Uterus (tissue), 4 donors: ENCODE measurements around the gene LDHD. TPM values are rescaled to one million over a fixed set of nuclear protein-coding genes. Genes with fewer than 3 reads are reported as not detected.

Source experiments
- DNase-seq, 2 donors: peaks; one replicate each; pipeline ENCODE4 v3.0.0-alpha.2; 2019 to 2020
- H3K27ac ChIP-seq, 2 donors: fragments of 200-600 bp; sonication (generic); 1 replicate in 1 of 2; 2 replicates in 1 of 2; pipeline ENCODE4 v1.5.1; 2016 to 2018
- H3K27me3 ChIP-seq, 2 donors: fragments of 200-600 bp; sonication (generic); one replicate each; pipeline ENCODE4 v1.5.1; 2018 to 2019; ENCODE audit warnings: control low read depth in 1 of 2
- H3K36me3 ChIP-seq, 2 donors: fragments of 200-600 bp; sonication (generic); one replicate each; pipeline ENCODE4 v1.5.1; 2019; ENCODE audit warnings: control low read depth in 1 of 2
- H3K4me1 ChIP-seq, 2 donors: fragments of 200-600 bp; sonication (generic); one replicate each; pipeline ENCODE4 v1.5.1; 2018 to 2019; ENCODE audit warnings: control low read depth in 1 of 2
- H3K4me3 ChIP-seq, 2 donors: fragments of 200-600 bp; sonication (generic); 1 replicate in 1 of 2; 2 replicates in 1 of 2; pipeline ENCODE4 v1.5.1; 2018 to 2019; ENCODE audit warnings: mild to moderate bottlenecking in 1 of 2
- H3K9me3 ChIP-seq, 2 donors: fragments of 200-600 bp; sonication (generic); one replicate each; pipeline ENCODE4 v1.5.1; 2019; ENCODE audit warnings: control low read depth in 1 of 2
- POLR2A ChIP-seq, 2 donors: fragments of 450-650 bp; IDR thresholded peaks; one replicate each; pipeline ENCODE4 v1.6.1; 2016; ENCODE audit warnings: antibody characterized with exemption in 2 of 2, mild to moderate bottlenecking in 1 of 2, moderate library complexity in 1 of 2
- intact Hi-C: fragments of 100-400 bp; cut with DNase I; formaldehyde crosslinking; loops from one replicate; pipeline ENCODE4 v1.15.1; 2023; ENCODE audit warnings: low total_unique reads
- total RNA-seq, 4 donors: library from RNA; depleted of rRNA in 3 of 4; stranded (reverse); fragments of >200 nt in 3 of 4; gene quantifications; one replicate each; pipeline versions ENCODE4 v1.1.0 to v1.2.4, GENCODE V29; 2014 to 2023
- TF ChIP-seq, protein P1 (sequence below), 4 experiments: fragments of 200-600 bp in 2 of 4; fragments of 450-650 bp in 2 of 4; sonication (generic) in 2 of 4; IDR thresholded peaks; one replicate each; pipeline ENCODE4 v1.5.1; 2016 to 2019; ENCODE audit warnings: antibody characterized with exemption in 4 of 4, mild to moderate bottlenecking in 2 of 4, moderate library complexity in 1 of 4
- donor health status: DM: yes; HTN: yes; CAD: no.

Gene LDHD
- total RNA-seq, 4 donors from 2014 or later: 1.3 to 5.7 (median 3.3) TPM

DNA sequence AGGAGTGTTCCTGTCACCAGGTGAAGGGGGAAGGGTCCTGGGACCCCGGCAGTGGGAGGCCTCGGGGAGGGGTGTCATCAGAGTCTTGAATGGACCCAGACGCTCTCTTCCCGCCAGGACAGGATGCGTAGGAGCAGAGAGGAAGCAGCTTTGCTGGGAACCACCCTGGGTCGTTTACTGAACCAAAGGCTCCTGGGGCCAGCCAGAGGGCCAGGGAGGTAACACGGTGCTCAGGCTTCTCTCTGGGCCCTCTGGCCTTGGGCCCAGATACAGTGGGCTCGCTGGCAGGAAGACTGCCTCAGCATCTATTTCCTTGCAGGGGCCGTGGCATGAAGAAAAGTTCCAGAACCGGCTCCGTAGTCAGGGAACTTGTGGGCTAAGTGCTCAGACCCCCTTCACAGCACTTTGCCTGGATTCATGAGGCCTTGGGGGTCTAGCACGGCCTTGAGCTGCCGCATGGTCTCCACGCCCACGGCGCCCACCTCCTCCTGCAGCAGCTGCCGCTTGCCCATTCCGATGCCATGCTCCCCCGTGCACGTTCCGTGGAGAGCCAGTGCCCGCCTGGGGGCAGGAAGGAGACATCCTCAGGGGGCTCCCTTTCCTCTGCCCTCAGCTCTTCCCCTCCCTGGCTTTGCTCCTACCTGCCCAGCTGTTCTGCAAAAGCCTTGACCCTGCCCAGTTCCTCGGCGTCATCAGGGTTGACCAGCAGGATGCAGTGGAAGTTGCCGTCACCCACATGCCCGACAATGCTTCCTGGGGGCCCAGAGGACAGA lies 4.4 kb downstream of the LDHD start:
- no peaks in the 10 kb centered on the region for H3K27me3 ChIP-seq
- H3K27ac ChIP-seq: peak overlapping the region; percentile 81 to 82
- DNase-seq: peak; percentile 28 to 43
- no peaks in the 10 kb centered on the region for H3K9me3 ChIP-seq
- no peak overlapping the region for H3K4me3 ChIP-seq
- TF ChIP-seq, protein P1, sequence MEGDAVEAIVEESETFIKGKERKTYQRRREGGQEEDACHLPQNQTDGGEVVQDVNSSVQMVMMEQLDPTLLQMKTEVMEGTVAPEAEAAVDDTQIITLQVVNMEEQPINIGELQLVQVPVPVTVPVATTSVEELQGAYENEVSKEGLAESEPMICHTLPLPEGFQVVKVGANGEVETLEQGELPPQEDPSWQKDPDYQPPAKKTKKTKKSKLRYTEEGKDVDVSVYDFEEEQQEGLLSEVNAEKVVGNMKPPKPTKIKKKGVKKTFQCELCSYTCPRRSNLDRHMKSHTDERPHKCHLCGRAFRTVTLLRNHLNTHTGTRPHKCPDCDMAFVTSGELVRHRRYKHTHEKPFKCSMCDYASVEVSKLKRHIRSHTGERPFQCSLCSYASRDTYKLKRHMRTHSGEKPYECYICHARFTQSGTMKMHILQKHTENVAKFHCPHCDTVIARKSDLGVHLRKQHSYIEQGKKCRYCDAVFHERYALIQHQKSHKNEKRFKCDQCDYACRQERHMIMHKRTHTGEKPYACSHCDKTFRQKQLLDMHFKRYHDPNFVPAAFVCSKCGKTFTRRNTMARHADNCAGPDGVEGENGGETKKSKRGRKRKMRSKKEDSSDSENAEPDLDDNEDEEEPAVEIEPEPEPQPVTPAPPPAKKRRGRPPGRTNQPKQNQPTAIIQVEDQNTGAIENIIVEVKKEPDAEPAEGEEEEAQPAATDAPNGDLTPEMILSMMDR (IDR thresholded peaks at IDR 0.05): no peak
- TF ChIP-seq POLR2A (IDR thresholded peaks at IDR 0.05): no peak
- no peaks in the 10 kb centered on the region for H3K36me3 ChIP-seq
- intact Hi-C loops: loop anchor here (2.0 kb wide), 1 partner anchor 113 kb away; the partner anchor contains the start of gene ZNRF1
- H3K4me1 ChIP-seq: peaks cover 12 to 16% of the 10 kb centered on the region in 2 donors

DNA sequence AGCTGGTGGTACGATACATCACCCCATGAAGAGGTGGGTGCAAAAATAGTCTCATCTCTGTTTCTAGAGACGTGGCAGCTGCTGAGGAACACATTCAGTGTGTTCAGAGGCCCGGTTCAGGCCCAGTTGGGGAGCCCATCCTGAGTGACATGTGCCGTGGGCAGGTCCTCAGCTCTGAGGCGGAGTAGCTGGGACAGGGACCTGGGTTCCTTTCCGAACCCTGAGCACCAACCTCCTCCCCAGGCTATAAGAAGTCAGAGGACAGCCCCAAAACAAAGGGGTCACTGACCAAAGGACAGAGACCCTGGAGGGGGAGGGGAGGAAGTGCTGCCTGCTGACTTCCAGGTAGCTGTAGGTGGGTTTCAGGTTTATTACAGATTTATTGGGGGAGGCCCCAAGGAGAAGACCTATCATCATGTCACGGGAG lies 5.1 kb downstream of the LDHD start:
- DNase-seq: no peak
- Histone ChIP-seq H3K4me1 (peaks cover 12 to 16% of the 10 kb centered on the region in 2 donors), H3K27me3 (no peaks in the 10 kb centered on the region), H3K4me3 (no peak overlapping the region), H3K27ac (peak overlapping the region; percentile 81 to 82), H3K9me3 (no peaks in the 10 kb centered on the region), H3K36me3 (no peaks in the 10 kb centered on the region)
- TF ChIP-seq POLR2A (IDR thresholded peaks at IDR 0.05): no peak
- TF ChIP-seq, protein P1 (IDR thresholded peaks at IDR 0.05): no peak
- intact Hi-C loops: loop anchor here (2.0 kb wide), 1 partner anchor 113 kb away; the partner anchor contains the start of gene ZNRF1

DNA sequence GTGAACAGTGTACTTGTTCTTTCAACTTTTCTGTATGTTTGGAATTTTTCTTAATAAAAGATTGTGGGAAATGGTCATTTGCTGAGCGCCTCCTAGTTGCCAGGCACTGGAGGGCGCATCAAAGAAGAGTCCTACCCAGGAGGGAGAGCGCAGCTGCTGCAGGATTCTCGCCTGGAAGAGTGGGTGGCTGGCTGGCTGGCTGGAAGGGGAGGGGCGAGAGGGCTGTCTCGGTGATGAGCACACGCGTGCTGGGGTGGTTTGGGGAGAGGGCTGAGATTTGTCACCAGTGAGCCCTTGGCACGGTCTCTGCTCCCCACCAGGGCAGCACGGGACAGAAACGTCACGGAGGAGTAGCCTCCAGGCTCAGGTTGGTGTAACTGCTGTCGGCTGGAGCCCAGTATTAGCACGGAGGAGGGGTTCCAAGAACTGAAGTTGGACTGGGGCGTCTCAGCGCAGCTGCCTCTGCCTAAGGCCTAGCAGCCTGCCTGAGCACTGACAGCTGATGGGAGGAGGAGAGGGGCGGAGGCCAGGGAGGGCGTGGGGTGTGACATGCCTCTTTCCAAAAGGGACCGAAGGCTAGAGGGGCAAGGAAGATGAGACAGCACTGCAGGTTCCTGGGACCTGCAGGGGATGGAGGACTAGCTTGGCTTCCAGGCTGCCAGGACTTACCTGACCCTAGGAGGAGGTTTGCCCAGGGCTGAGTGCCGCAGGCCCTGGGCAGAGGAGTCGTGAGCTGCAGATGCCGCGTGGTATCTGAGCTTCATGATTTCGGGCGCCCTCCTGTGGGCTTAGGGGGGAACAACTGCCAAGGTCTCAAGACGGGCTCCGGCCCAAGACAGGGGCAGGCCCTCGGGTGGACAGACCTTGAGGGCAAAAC lies 5.7 kb downstream of the LDHD start:
- H3K27me3 ChIP-seq: no peaks in the 10 kb centered on the region
- H3K4me3 ChIP-seq: peak overlapping the region in 1 of 2 donors; percentile 13
- peak overlapping the region; percentile 81 to 82 for H3K27ac ChIP-seq
- H3K4me1 ChIP-seq: peaks cover 13 to 18% of the 10 kb centered on the region in 2 donors
- TF ChIP-seq, protein P1 (IDR thresholded peaks at IDR 0.05): peak; percentile 92 to 97 (median 94)
- peak in 1 of 2 donors; percentile 29 for TF ChIP-seq POLR2A (IDR thresholded peaks at IDR 0.05)
- intact Hi-C loops: loop anchor here (2.0 kb wide), 1 partner anchor 112 kb away; the partner anchor contains the start of gene ZNRF1
- H3K36me3 ChIP-seq: no peaks in the 10 kb centered on the region
- DNase-seq: peak; percentile 93
- H3K9me3 ChIP-seq: no peaks in the 10 kb centered on the region

DNA sequence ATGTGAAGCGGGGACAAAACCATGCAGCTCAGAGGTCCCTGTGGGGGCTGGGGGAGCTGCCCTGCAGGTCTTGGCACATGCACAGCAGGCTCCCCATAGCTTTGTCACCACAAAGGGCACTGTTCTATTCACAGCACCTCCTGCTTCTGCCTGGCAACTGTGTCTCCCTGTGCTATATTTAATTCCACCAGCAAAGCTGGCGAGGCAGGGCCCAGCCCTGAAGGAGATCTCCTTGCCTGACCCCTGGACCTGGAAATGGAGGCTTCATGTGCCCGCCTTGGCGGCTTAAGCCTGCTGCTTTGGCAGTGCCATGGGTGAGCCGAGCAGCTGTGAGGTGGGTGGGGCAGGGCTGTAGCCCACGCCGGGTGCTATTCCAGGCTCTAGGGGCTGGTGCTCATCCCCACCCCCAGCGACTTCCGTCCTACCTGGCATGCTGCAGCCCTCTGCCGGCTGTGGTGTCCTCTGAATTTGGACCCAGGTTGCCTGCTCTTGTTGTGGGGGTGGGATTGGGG lies 6.8 kb downstream of the LDHD start:
- Histone ChIP-seq H3K27ac (peak overlapping the region; percentile 81 to 82), H3K27me3 (no peaks in the 10 kb centered on the region), H3K4me3 (no peak overlapping the region), H3K4me1 (peaks cover 19 to 23% of the 10 kb centered on the region in 2 donors), H3K36me3 (no peaks in the 10 kb centered on the region), H3K9me3 (no peaks in the 10 kb centered on the region)
- TF ChIP-seq, protein P1 (IDR thresholded peaks at IDR 0.05): no peak
- TF ChIP-seq POLR2A (IDR thresholded peaks at IDR 0.05): no peak
- intact Hi-C loops: loop anchor here (2.0 kb wide), 1 partner anchor 111 kb away; the partner anchor contains the start of gene ZNRF1
- peak in 1 of 2 donors; percentile 35 for DNase-seq
